GM18868 (cell line): ENCODE results near the gene CRIP1.

ENCODE experiments used
- ATAC-seq: cut with Tn5 transposase; IDR thresholded peaks from one replicate; pipeline ENCODE4 v1.9.1; 2021; ENCODE audit warnings: mild to moderate bottlenecking, moderate library complexity; ENCODE audit not compliant: unreplicated experiment

CRIP1 gene, protein sequence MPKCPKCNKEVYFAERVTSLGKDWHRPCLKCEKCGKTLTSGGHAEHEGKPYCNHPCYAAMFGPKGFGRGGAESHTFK

DNA sequence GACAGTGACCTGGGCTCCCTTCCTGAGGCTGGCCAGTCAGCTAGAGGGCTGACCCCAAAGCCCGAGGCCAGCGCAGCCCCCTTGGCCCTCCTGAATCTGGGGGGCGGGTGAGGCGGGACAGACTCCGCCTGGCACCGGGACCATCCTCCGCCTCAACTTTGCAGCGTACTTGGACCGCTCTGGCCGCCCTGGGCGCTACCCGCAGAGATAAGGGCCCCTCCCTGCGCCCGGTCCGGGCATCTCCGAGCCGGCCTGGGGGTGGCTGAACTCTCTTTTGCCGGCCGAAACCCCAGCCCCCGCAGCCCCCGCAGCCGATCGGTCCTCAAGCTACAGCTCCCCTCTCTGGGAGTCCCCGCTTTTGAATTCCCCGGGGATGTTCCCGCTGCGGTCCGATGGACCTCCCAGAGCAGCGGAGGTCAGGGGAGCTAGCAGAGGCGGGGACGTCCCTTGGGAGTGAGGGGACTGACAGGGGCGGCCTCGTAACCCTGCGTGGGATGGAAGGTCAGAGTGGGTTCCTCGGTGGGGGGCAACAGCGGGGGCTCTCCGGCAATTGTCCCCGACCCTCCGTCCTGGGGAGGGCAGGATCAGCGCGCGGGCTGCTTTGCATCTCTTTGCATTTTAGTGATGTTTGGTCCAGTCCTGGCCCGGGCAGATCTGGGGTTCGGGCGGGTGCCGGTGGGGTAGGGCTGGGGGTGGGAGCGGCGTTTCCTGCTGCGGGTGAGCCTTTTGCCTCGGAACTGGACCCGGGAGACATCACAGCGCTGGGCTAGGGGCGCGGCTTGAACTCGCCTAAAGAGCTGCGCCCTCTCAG is at the start of gene CRIP1:
TSS of gene CRIP1 (plus strand) at position 724 of the 811 bp plus-strand sequence. CDS start 374 bp downstream, outside the sequence.
- no peak for ATAC-seq

DNA sequence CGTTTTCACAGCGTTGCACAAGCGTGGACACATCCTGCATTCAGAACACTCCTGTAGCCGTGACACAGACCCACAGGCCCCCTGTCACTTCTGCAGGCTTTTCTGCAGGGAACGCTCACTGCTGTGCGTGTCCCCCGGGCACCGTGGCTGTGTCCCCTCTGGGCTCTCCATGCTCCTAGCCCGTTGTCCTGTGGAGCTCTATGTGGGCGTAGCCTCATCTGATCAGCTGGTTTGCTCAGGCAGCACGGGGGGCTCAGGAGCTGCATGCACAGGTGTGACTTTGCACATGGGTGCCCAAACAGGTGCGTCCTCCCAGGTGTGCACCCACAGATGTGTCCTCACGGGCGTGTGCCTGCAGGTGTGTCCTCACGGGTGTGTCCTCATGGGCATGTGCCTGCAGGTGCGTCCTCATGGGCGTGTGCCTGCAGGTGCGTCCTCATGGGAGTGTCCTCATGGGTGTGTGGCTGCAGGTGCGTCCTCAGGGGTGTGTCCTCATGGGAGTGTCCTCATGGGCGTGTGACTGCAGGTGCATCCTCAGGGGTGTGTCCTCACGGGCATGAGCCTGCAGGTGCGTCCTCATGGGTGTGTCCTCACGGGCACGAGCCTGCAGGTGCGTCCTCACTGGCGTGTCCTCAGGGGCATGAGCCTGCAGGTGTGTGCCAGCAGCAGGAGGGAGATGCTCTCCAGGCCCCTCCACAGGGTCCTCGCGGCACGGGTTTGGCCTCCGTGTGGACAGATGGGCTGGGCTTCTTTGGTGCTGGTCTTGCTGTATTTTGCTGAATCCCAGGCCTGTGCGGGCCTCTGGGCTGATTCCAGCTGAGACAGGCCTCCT is 49.6 kb upstream of the CRIP1 start:
- no peak for ATAC-seq

DNA sequence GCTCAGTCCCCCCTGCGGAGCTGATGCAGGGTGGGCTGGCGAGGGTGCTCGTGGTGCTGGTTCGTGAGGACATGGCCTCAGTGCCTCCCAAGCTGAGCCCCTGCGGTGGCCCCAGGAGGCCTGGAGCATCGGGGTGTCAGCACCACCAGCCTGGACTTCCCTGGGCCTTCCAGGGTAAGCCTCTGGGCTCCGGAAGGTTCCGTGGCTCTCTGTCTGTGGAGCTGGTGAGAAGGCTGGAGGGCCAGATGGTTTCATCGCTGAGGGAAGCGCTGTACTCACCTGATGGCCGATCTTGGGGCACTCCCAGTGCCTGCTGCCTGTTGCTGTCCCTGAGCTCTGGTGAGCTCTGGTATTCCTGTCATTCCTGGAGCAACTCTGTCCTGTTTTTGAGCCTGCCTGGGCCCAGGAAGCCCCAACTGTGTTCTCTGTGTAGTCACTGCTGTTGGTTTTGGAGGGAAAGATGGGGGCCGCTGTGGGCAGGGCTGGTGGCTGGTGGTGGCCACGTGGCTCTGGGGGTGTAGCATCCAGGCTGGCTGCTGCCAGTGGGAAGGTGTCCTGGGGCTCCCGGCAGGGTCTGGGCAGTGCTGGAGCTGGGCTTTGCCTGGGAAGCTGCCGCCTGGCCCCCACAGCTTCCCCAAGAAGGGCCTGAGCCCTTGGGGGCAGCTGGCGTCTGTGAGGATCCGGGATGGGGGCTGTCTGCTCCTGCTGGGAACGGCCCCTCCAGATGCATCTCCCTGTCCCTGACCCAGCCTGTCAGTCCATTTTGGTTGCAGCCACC is 48.8 kb upstream of the CRIP1 start:
- no peak for ATAC-seq

DNA sequence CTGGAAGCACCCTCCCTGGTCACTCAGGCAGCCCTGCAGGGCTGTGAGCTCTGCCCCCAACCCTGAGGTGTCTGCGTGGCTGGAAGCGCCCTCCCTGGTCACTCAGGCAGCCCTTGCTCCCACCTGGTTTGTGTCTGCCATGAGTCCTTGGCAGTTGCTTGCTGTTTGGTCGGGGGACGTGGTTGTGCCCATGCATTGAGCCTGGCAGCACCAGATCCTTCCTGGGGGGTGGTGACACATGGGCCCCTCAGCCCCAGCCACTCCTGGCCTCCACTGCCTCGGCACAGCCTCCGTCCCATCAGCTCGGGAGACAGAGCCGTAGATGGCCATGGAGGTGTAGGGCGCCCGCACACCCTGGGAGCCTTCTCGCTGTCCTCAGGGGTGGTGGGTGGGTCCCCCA is 47.5 kb upstream of the CRIP1 start:
- no peak for ATAC-seq

DNA sequence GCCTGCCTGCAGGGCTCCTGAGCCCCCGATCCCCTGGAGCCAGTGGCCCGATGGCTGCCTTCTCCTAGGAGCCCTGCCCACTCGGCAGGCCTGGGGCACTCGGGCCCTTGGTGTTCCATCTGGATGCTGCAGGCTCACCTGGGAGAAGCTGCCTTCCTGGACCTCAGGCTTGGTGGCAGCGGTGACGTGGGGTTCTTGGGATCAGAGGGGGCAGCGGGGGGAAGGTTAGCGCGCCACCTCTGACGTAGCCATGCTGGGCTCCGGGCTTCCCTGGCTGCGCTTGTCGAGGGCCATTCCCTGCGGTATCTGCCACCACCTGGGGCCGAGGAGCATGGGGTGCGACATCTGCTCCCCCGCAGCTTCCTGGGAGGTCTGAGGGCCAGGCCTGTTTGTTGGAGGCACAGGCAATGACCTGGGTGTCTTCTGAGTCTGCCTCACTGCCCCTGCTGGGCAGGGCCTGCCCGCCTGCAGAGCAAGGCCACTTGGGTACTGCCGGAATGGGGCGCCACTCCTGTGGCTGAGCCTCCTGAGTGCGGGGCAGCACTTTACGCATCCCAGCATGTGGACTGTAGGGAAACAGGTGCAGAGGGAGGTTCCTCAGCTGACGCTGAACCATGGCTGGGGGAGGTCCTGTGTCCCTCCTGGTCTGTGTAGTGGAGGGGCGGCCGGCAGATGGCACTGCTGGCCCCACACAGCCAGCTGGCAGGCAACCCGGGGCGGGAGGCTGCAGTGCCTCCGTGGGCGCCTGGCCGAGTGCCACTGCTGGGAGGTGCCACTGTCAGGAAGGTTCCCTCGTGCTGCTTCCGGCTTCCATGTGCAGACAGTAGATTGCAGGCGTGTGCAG is 46.8 kb upstream of the CRIP1 start:
- ATAC-seq = no peak

DNA sequence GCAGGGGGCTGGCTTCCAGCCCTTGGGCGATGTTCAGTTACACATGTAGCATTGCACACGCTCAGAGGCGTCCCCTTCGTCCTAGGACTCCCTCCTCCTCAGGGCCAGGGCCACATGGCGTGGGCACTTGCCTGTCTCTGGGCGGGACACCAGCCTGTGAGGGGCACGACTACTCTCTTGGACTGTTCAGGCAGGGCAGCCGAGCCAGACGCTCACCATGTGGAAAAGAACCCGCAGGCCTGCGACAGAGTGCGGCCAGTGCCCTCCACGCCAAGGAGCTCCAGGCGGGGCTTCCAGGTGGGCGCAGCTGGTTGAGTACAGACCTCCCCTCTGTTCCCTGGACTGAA is 46.2 kb upstream of the CRIP1 start:
- no peak for ATAC-seq

DNA sequence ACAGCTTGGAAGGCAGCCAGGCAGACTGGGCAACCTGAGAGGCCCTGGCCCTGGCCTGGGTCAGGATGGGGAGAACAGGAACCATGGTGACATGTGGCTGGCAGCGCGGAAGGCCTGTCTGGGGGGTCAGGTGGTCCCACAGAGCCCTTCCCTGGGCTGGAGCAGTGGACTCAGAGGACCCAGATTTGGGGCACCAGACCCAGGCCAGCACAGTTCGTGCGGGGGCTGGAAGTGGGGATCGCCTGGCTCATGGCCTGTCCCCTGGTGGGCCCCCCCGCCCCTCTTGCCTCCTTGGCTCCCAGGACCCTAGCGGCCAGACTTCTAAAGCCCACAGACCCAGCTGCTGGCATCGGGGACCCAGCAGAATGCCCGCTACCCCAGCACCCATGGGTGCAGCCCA is 45.7 kb upstream of the CRIP1 start:
- ATAC-seq = no peak

DNA sequence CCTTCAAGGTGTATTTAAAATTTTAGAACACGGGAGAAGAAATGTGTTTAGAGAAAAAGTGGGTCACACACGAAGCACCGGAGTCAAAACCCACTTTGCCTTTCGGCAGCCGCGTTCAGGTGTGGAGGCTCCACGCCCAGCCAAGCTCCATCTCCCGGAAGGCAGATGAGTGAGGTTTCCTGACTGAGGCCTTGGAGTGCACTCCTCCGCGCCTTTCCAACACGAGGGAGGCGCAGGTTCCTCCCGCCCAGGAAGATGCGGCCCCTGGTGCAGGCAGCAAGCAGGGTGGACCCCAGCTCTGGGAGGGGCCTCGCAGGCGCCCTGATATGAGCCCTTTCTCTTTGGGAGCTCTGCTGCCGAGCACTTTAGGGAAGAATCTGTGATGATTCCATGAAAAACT is 44.6 kb upstream of the CRIP1 start:
- ATAC-seq = no peak

DNA sequence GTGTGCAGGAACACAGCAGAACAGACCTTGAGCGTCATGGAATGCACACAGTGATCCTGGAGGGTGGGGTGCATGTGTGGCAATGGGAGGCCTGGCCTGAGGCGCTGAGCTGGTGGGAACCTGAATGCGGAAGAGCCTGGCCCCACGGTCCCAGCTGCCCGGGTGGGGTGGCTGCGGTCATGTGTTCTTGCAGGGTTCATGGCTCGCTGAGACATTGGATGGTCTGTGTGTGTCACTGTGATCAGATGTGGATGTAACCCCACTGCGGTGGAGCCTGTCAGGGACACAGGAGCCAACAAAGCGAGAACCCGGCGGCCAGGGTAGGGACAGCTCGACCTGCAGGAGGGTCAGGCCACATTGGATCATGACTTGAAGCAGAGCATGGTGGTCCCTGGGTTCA is 43.9 kb upstream of the CRIP1 start:
- no peak for ATAC-seq

DNA sequence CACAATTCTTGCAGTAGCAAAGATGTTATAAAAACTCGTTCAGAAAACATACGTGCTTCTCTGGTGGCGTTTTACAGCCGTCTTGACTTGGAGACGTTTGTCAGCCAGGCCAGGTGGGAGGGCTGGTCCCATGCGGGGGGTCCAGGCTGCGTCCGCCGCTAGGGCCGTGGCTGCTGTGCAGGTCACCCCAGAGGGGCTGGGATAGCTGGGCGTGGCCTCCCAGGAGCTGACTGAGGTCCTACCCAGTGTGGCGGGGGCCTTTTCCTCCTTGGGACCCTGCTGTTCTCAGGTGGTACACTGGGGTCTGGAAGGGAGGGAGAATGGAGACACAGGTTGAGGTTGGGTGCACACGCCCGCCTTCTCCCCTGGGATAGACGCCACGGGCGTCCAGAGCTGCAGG is 41.8 kb upstream of the CRIP1 start:
- no peak for ATAC-seq

DNA sequence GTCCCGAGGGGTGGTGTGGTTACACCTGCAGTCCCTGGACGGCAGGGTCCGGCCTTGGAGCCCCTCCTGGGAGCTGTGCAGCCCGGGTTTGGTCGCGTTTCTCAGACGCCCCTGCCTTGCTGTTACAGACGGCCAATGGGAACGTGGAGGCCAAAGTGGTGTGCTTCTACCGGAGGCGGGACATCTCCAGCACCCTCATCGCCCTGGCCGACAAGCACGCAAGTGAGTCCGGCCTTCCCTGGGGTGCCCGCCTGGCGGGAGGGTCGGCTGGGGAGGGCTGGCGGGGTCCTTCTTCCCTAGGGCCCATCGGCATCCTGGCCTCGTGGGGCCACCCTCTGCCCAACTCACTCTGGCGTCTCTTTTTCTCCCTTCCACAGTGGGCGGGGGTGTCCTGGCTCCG is 41.4 kb upstream of the CRIP1 start:
- ATAC-seq = no peak

DNA sequence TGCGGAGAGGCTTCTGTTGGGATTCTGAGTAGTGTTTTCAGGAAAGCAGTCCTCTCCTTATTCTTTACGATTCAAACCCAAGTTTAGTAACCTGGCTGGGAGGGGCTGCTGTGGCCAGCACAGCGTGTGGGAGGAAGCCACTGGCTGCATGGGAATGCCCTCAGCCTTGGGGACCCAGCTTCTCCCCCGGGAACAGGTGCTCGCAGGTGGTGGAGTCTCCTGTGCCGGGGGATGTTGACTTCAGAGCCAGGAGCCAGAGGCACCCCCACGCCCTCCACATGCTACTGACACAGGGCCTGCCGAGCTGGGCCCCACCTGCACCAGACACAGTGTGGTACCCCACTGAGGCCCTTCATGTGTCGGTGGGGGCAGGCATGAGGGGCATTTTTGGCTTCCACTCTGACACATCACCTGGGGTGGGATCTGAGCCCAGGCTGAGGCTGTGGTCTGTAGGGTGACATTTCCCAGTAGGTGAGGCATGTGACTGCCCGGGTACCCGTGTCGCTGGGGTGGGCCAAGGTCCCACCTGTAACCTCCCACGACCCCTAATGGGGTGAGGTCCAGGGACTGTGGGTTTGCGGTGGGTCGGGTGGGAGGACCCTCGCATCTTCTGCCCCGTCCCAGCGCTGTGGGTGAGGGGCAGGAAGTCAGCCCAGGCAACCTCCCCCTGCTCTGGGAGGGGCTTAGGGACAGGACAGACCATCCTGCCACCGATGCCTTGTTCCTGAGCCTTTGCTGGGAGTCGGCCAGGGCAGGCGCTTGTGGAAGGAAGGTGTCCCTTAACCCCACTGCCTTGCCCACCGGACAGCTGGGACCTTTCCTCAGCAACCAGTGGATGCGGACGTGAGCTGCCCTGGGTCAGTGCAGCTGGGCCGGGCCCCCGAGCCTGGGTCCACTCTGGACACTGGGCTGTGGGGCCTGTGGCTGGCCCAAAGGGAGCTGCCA is 40.5 kb upstream of the CRIP1 start:
- ATAC-seq = no peak

DNA sequence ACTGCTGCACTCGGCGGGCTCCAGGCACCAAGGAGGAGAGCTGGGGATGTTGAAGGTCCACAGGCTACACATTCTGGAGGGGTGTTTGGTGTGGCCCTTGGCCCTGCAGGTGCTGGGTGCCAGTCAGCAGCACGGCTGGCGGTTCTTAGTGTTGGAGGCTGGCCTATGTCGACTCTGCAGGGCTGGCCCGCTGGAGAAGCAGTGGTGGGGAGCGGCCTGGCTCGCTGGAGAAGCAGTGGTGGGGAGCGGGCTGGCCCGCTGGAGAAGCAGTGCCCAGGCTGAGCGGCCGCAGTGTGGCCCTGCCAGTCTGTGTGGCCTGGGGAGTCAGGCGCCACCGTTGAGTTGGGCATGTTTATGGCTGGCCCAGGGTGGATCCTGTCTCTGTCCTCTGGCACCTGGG is 39.7 kb upstream of the CRIP1 start:
- ATAC-seq = no peak

DNA sequence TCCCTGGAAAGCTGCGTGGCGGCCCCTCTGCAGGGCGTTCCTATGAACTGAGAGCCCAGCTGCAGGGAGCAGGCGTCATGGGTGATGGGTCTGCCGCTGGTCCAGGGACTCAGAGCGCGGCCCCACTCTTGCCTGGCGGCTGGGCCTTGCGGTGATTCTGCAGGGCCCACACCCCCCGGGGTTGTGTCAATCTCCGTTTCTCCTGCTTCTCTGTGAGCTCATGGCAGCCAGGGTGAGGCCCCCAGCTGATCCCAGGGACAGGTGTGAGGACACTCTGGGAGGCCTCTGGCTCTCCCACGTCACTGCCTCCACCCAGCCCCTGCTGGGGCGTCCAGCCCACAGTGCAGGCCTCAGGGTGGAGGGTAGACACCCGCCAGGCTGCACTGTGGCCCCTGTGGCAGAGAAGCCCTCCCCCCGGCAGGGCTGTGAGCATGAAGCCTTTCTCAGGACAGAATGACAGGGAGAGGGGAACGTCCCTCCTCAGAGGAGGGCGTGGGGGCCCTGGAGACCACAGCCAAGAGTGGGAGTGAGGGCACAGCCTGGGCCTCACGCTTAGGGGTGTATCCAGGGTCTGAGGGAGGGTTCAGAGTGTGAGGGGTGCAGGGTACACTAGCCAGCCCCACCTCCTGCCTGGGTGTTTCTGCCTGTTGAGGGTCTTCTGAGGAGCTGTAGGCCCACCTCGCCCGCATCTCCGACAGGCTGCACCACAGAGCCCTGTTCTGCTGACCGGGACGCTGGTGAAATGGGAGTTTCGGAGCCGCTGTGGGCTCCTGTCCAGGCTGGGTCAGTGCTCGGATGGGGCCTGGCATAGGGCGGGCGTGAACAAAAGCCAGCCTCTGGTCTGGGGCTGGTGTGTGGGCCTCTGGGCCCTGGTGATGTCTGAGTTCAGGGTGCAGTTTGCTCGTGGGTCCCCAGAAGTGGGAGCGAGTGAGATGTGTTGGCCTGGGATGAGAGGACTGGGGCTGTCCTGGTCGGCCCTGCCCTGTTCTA is 38.7 kb upstream of the CRIP1 start:
- no peak for ATAC-seq

DNA sequence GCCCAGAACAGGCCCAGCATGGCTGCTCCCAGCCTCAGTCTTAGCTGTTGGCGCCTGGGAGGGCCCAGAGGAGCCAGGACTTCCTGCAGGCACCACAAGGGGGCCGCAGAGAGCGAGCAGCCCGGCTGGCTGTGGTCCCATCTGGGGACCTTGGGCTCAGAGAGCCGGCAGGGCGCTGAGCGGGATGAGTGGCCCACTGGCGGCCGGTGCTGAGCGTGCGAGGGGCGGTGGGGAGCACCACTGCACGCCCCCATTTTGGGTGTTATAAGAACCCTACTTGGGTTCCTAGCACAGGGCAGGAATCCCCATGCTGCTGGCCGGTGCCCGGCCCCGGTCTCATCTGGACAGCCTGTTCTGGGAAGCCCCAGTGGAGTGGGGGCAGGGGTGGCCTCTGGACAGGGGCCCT is 38.0 kb upstream of the CRIP1 start:
- no peak for ATAC-seq

DNA sequence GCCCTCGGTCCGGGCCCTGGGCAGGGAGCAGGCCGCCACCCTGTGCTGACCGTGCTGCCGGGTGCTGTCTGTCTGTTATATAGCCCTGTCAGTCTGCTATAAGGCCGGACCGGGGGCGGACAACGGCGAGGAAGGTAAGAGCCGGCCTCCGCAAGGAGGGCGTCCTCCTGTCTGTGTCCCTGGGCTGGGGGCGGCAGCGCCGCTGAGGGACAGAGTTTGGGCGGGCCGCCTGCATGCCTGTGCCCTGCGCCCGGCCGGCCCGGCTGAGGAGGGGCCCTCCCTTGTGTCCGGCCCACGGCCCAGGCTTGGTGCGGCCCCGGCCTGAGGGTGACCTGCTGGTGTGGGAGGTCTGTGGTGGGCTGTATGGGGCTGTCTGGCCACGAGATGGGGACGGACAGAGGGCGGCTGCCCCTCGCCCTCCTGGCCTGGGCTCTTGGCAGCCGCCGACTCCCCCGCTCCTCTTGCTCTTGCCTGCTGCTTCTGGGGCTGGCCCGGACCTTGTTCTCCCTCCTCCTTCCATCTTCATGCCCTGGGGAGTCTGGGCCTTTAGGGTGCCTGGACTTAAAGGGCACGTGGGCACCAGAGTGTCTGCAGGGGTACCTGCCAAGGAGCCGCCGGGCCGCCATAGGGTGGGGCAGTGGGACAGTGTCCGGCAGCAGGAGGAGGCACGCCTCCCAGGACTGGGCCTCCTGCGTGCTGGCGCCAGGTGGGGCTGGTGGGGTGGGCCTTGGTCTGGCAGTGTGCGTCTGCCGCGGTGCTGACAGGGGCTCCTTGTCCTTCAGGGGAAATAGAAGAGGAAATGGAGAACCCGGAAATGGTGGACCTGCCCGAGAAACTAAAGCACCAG is 37.2 kb upstream of the CRIP1 start:
- no peak for ATAC-seq

DNA sequence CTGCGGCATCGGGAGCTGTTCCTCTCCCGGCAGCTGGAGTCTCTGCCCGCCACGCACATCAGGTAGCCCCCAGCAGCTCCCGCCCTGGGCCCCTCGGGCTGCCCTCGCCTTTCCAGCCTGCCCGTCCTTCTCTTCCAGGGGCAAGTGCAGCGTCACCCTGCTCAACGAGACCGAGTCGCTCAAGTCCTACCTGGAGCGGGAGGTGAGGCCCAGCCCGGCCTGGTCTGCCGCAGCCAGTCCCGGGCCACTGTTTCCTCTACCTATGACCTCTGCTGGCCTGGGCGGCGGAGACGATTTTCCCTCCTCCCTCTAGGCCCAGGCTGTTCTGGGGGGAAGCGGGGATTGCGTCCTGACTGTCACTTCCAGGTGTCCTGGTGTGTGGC is 36.6 kb upstream of the CRIP1 start:
- ATAC-seq = no peak
